Karpas-422 (cell line): ENCODE results near the gene S1PR3. TPM values are rescaled to one million over a fixed set of nuclear protein-coding genes. Genes with fewer than 3 reads are reported as not detected.
A peak's percentile ranks its signal among the peaks of the same experiment; 100 is the strongest.
"Not testable (repeated sequence)": the region's sequence is repeated elsewhere in the genome, so short reads cannot be mapped to it uniquely, and the experiment has no call there.

Experiments
- DNase-seq: peaks from one replicate; pipeline ENCODE4 v3.0.0-alpha.2; 2015
- H2AFZ ChIP-seq: fragments of 200-600 bp; sonication (generic); 2 replicates; pipeline ENCODE4 v1.6.1; 2014; ENCODE audit warnings: antibody characterized with exemption, low read length, mixed read lengths
- H3K27ac ChIP-seq: fragments of 200-600 bp; sonication (generic); 2 replicates; pipeline ENCODE4 v1.5.1; 2014; ENCODE audit warnings: mild to moderate bottlenecking, low read length, moderate library complexity
- H3K27me3 ChIP-seq: fragments of 200-600 bp; sonication (generic); 2 replicates; pipeline ENCODE4 v1.6.1; 2014; ENCODE audit warnings: low read length, mixed read lengths
- H3K36me3 ChIP-seq: fragments of 200-600 bp; sonication (generic); 2 replicates; pipeline ENCODE4 v1.6.1; 2014; ENCODE audit warnings: low read length, mixed read lengths; ENCODE audit not compliant: insufficient read depth
- H3K4me1 ChIP-seq: fragments of 200-600 bp; sonication (generic); 2 replicates; pipeline ENCODE4 v1.6.1; 2014; ENCODE audit warnings: mild to moderate bottlenecking, low read length, mixed read lengths
- H3K4me2 ChIP-seq: fragments of 200-600 bp; sonication (generic); 2 replicates; pipeline ENCODE4 v1.6.1; 2014; ENCODE audit warnings: low read length, low read depth, mild to moderate bottlenecking; ENCODE audit not compliant: poor library complexity, severe bottlenecking
- H3K4me3 ChIP-seq: fragments of 200-600 bp; sonication (generic); 2 replicates; pipeline ENCODE4 v1.5.1; 2014; ENCODE audit warnings: mild to moderate bottlenecking, antibody characterized with exemption, low read length, mixed read lengths
- H3K79me2 ChIP-seq: fragments of 200-600 bp; sonication (generic); 2 replicates; pipeline ENCODE4 v1.6.1; 2014; ENCODE audit warnings: mild to moderate bottlenecking, low read length, mixed read lengths
- H3K9ac ChIP-seq: fragments of 200-600 bp; sonication (generic); 2 replicates; pipeline ENCODE4 v1.6.0; 2014; ENCODE audit warnings: low read length
- H3K9me2 ChIP-seq: fragments of 200-600 bp; sonication (generic), shearing (Covaris generic); replicated peaks from 2 replicates; pipeline ENCODE4 v1.6.0; 2014; ENCODE audit warnings: mild to moderate bottlenecking, low read length, moderate library complexity; ENCODE audit not compliant: insufficient read depth
- H3K9me3 ChIP-seq: fragments of 300-700, 200-600 bp; sonication (generic); 2 replicates; pipeline ENCODE4 v1.6.1; 2014; ENCODE audit warnings: low read length, mixed read lengths
- H4K20me1 ChIP-seq: fragments of 200-600 bp; sonication (generic); 2 replicates; pipeline ENCODE4 v1.6.1; 2014; ENCODE audit warnings: mild to moderate bottlenecking, antibody characterized with exemption, low read length, low read depth; ENCODE audit not compliant: insufficient read depth
- total RNA-seq: library from RNA; depleted of rRNA; stranded (reverse); fragments of >200 nt; shearing (Covaris generic); gene quantifications from 2 replicates; pipeline ENCODE4 v1.2.3, GENCODE V29; 2014; ENCODE audit warnings: low replicate concordance; rRNA removed

The S1PR3 gene
- total RNA-seq = not detected in 2 replicates

GRCh38 chr9:88991066-88992034 lies at the start of gene S1PR3:
Gene S1PR3, plus strand, starts transcription at chr9:88991468. Its CDS starts 9,733 bp downstream, at chr9:89001201.
- no peak within 1 kb of the TSS for H3K4me3 ChIP-seq
- H3K4me2 ChIP-seq = no peak within 1 kb of the TSS
- peaks cover 2% of the 10 kb centered on the region; the same call in 1 of the 2 replicates for H3K4me1 ChIP-seq
- no peak for DNase-seq
- no peak within 1 kb of the TSS for H3K9ac ChIP-seq
- H3K27ac ChIP-seq = no peak within 1 kb of the TSS
- H3K9me3 ChIP-seq = no peaks in the 10 kb centered on the region
- H3K36me3 ChIP-seq = no peaks in the 10 kb centered on the region
- H3K79me2 ChIP-seq = no peaks in the 10 kb centered on the region
- H3K9me2 ChIP-seq = no peaks in the 10 kb centered on the region
- H4K20me1 ChIP-seq = no peaks in the 10 kb centered on the region
- no peaks in the 10 kb centered on the region for H3K27me3 ChIP-seq
- no peak within 1 kb of the TSS for H2AFZ ChIP-seq

- not testable (repeated sequence) for H4K20me1 ChIP-seq, H3K27me3 ChIP-seq, H3K4me2 ChIP-seq, H3K79me2 ChIP-seq, H3K27ac ChIP-seq, H3K9me2 ChIP-seq, H3K9ac ChIP-seq, H3K36me3 ChIP-seq, H3K9me3 ChIP-seq, H3K4me1 ChIP-seq, DNase-seq, H2AFZ ChIP-seq, H3K4me3 ChIP-seq
Measured at GRCh38 chr9:88941586-88941985, 49.7 kb upstream of the S1PR3 start.

- no peak overlapping the region for H2AFZ ChIP-seq
- H3K27me3 ChIP-seq = no peaks in the 10 kb centered on the region
- H3K36me3 ChIP-seq = no peaks in the 10 kb centered on the region
- DNase-seq = no peak
- no peak overlapping the region for H3K27ac ChIP-seq
- H3K4me3 ChIP-seq = no peak overlapping the region
- H3K9me2 ChIP-seq = no peaks in the 10 kb centered on the region
- H3K9ac ChIP-seq = no peak overlapping the region
- H3K79me2 ChIP-seq = no peaks in the 10 kb centered on the region
- H4K20me1 ChIP-seq = no peaks in the 10 kb centered on the region
- no peak overlapping the region for H3K4me2 ChIP-seq
- no peaks in the 10 kb centered on the region for H3K4me1 ChIP-seq
- no peaks in the 10 kb centered on the region for H3K9me3 ChIP-seq
Measured at GRCh38 chr9:88942411-88942810, 48.9 kb upstream of the S1PR3 start.

GRCh38 chr9:88945636-88946333 lies 45.5 kb upstream of the S1PR3 start:
- no peak overlapping the region for H3K9ac ChIP-seq
- no peak overlapping the region for H2AFZ ChIP-seq
- H3K79me2 ChIP-seq = no peaks in the 10 kb centered on the region
- H3K27ac ChIP-seq = no peak overlapping the region
- no peaks in the 10 kb centered on the region for H3K9me2 ChIP-seq
- H3K4me2 ChIP-seq = no peak overlapping the region
- H3K4me3 ChIP-seq = no peak overlapping the region
- H4K20me1 ChIP-seq = no peaks in the 10 kb centered on the region
- H3K4me1 ChIP-seq = peaks cover 21% of the 10 kb centered on the region
- no peaks in the 10 kb centered on the region for H3K36me3 ChIP-seq
- no peaks in the 10 kb centered on the region for H3K27me3 ChIP-seq
- no peak for DNase-seq
- no peaks in the 10 kb centered on the region for H3K9me3 ChIP-seq

GRCh38 chr9:88947581-88948573 lies 43.4 kb upstream of the S1PR3 start:
- H4K20me1 ChIP-seq = no peaks in the 10 kb centered on the region
- H3K4me1 ChIP-seq = peaks cover 42% of the 10 kb centered on the region
- no peak overlapping the region for H3K4me2 ChIP-seq
- DNase-seq = no peak
- H2AFZ ChIP-seq = no peak overlapping the region
- 0 out of 2 replicates have a peak, but pooled peaks cover 3% of the 10 kb centered on the region for H3K27me3 ChIP-seq
- H3K9ac ChIP-seq = no peak overlapping the region
- H3K36me3 ChIP-seq = no peaks in the 10 kb centered on the region
- H3K4me3 ChIP-seq = no peak overlapping the region
- no peaks in the 10 kb centered on the region for H3K79me2 ChIP-seq
- H3K9me3 ChIP-seq = no peaks in the 10 kb centered on the region
- H3K27ac ChIP-seq = no peak overlapping the region
- no peaks in the 10 kb centered on the region for H3K9me2 ChIP-seq

DNA sequence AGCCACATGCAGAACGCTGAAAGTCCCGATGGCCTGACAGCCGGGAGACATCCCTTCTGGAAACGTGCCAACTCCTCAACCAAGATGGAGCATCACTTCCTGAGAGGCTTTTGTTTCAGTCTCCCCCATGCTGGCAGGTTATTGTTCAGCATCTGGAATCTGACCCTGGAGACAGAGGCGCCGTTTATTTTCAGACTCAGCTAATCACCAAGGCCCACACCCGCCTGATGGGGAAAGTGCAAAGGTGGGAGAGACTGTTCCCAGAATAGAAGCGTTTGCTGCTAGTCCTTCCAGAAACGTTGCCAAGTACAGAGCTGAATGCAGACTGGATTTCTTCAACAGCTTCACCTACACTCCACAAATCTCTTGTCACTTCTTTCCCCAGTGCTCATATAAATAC lies 41.8 kb upstream of the S1PR3 start:
- Histone ChIP-seq H3K27ac (no peak overlapping the region), H3K9ac (no peak overlapping the region), H3K36me3 (no peaks in the 10 kb centered on the region), H3K4me2 (peak overlapping the region; percentile 42), H2AFZ (no peak overlapping the region), H3K4me1 (peaks cover 42% of the 10 kb centered on the region), H4K20me1 (0 out of 2 replicates have a peak, but pooled peaks cover 4% of the 10 kb centered on the region), H3K79me2 (no peaks in the 10 kb centered on the region), H3K27me3 (0 out of 2 replicates have a peak, but pooled peaks cover 3% of the 10 kb centered on the region), H3K9me2 (no peaks in the 10 kb centered on the region), H3K4me3 (peak overlapping the region; percentile 32; the same call in 1 of the 2 replicates), H3K9me3 (no peaks in the 10 kb centered on the region)
- DNase-seq = no peak

- DNase-seq = peak; percentile 47
- no peaks in the 10 kb centered on the region for H3K9me2 ChIP-seq
- H4K20me1 ChIP-seq = 0 out of 2 replicates have a peak, but pooled peaks cover 4% of the 10 kb centered on the region
- H3K9ac ChIP-seq = no peak overlapping the region
- H3K36me3 ChIP-seq = no peaks in the 10 kb centered on the region
- no peaks in the 10 kb centered on the region for H3K9me3 ChIP-seq
- no peak overlapping the region for H3K4me3 ChIP-seq
- peak overlapping the region; percentile 42 for H3K4me2 ChIP-seq
- no peak overlapping the region for H2AFZ ChIP-seq
- H3K27ac ChIP-seq = no peak overlapping the region
- peaks cover 43% of the 10 kb centered on the region for H3K4me1 ChIP-seq
- H3K27me3 ChIP-seq = 0 out of 2 replicates have a peak, but pooled peaks cover 3% of the 10 kb centered on the region
- no peaks in the 10 kb centered on the region for H3K79me2 ChIP-seq
Measured at GRCh38 chr9:88949961-88950340, 41.3 kb upstream of the S1PR3 start.
